Smooth muscle cell (in vitro differentiated cells): ENCODE data around the gene TSPAN5. TPM values are rescaled to one million over a fixed set of nuclear protein-coding genes. Genes with fewer than 3 reads are reported as not detected.

Source experiments
- DNase-seq: peaks from one replicate; lab custom pipeline; 2025; ENCODE audit not compliant: unreplicated experiment; lab: John Stamatoyannopoulos, UW
- H2AFZ ChIP-seq: fragments of 200-600 bp; sonication (generic); 2 replicates; pipeline ENCODE4 v1.6.0; 2016; ENCODE audit warnings: antibody characterized with exemption, low read depth, mild to moderate bottlenecking
- H3F3A ChIP-seq: fragments of 200-600 bp; sonication (generic); 2 replicates; pipeline ENCODE4 v1.6.0; 2017; ENCODE audit warnings: antibody characterized with exemption, low read depth
- H3K27ac ChIP-seq: fragments of 200-600 bp; sonication (generic); 2 replicates; pipeline ENCODE4 v1.5.1; 2016; ENCODE audit warnings: low read depth, mild to moderate bottlenecking
- H3K27me3 ChIP-seq: fragments of 200-600 bp; sonication (generic); 2 replicates; pipeline ENCODE4 v1.6.1; 2016; ENCODE audit warnings: low read depth, mild to moderate bottlenecking
- H3K36me3 ChIP-seq: fragments of 200-600 bp; sonication (generic); 2 replicates; pipeline ENCODE4 v1.5.1; 2016; ENCODE audit warnings: low read depth
- H3K4me1 ChIP-seq: fragments of 200-600 bp; sonication (generic); 2 replicates; pipeline ENCODE4 v1.5.1; 2016; ENCODE audit warnings: low read depth
- H3K4me2 ChIP-seq: fragments of 200-600 bp; sonication (generic); 2 replicates; pipeline ENCODE4 v1.6.0; 2016; ENCODE audit warnings: mild to moderate bottlenecking
- H3K4me3 ChIP-seq: fragments of 200-600 bp; sonication (generic); 2 replicates; pipeline ENCODE4 v1.5.1; 2016; ENCODE audit warnings: mild to moderate bottlenecking
- H3K79me2 ChIP-seq: fragments of 200-600 bp; sonication (generic); 2 replicates; pipeline ENCODE4 v1.6.0; 2016; ENCODE audit warnings: low read depth, mild to moderate bottlenecking
- H3K9ac ChIP-seq: fragments of 200-600 bp; sonication (generic); 2 replicates; pipeline ENCODE4 v1.6.0; 2016; ENCODE audit warnings: low read depth
- H3K9me3 ChIP-seq: fragments of 200-600 bp; sonication (generic); replicated peaks from 2 replicates; pipeline ENCODE4 v1.5.1; 2016; ENCODE audit warnings: low read depth
- H4K20me1 ChIP-seq: fragments of 200-600 bp; sonication (generic); 2 replicates; pipeline ENCODE4 v1.6.0; 2016; ENCODE audit warnings: low read depth
- WGBS: methylation state at CpG from one replicate; pipeline ENCODE4 v1.1.7; 2016; ENCODE audit warnings: low lambda C conversion rate; 5-methylcytosine and 5-hydroxymethylcytosine counted together
- polyA plus RNA-seq: library from polyadenylated mRNA; unstranded; fragments of >200 nt; fragmentation: Nextera tagmentation; extraction: Ambion mirVana; gene quantifications from 2 replicates; pipeline ENCODE4 v1.2.1, GENCODE V29; 2016
- total RNA-seq: library from RNA; depleted of rRNA; stranded (reverse); fragments of >200 nt; gene quantifications from 2 replicates; pipeline ENCODE4 v1.2.3, GENCODE V29; 2014
- TF ChIP-seq, protein P1 (sequence below): fragments of 200-600 bp; sonication (generic); IDR thresholded peaks from 2 replicates; pipeline ENCODE4 v1.5.1; 2017; ENCODE audit warnings: borderline replicate concordance, mild to moderate bottlenecking, antibody characterized with exemption; ENCODE audit not compliant: insufficient read depth, poor library complexity, severe bottlenecking

TSPAN5 gene
- total and polyA plus RNA-seq, 2 experiments from 2014 or later: 28.3 to 35.8 TPM

DNA sequence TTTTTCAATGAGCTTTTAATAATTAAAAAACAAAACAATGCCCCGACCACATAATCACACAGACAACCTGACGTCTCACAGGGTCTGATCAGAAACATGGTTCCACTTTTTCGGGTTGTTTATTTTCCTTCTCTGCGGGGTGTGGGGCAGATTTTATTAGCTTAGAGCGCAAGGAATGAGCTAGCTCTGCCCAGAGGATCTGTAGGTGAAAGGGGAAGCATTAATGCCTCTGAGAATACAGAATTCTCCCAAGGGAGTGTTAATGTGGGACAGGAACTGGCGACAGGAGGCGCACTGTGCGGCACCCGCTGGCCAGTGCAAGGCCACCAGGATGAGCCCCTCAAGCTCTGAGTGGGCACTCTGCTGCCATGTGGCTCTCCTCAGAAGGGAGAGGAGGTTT is 181.5 kb downstream of the TSPAN5 start:
- Histone ChIP-seq H3K36me3 (no peaks in the 10 kb centered on the region), H3K4me2 (no peak overlapping the region), H4K20me1 (no peaks in the 10 kb centered on the region), H3K27me3 (no peaks in the 10 kb centered on the region), H3K4me3 (no peak overlapping the region), H3K79me2 (peaks cover 15% of the 10 kb centered on the region), H3K4me1 (peaks cover 9% of the 10 kb centered on the region), H3K9me3 (no peaks in the 10 kb centered on the region), H3K27ac (no peak overlapping the region), H3F3A (no peaks in the 10 kb centered on the region), H2AFZ (no peak overlapping the region), H3K9ac (no peak overlapping the region)
- 93% methylated on average over 9 of the region's 9 CpGs for WGBS
- TF ChIP-seq, protein P1, sequence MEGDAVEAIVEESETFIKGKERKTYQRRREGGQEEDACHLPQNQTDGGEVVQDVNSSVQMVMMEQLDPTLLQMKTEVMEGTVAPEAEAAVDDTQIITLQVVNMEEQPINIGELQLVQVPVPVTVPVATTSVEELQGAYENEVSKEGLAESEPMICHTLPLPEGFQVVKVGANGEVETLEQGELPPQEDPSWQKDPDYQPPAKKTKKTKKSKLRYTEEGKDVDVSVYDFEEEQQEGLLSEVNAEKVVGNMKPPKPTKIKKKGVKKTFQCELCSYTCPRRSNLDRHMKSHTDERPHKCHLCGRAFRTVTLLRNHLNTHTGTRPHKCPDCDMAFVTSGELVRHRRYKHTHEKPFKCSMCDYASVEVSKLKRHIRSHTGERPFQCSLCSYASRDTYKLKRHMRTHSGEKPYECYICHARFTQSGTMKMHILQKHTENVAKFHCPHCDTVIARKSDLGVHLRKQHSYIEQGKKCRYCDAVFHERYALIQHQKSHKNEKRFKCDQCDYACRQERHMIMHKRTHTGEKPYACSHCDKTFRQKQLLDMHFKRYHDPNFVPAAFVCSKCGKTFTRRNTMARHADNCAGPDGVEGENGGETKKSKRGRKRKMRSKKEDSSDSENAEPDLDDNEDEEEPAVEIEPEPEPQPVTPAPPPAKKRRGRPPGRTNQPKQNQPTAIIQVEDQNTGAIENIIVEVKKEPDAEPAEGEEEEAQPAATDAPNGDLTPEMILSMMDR: no peak
- DNase-seq: no peak

DNA sequence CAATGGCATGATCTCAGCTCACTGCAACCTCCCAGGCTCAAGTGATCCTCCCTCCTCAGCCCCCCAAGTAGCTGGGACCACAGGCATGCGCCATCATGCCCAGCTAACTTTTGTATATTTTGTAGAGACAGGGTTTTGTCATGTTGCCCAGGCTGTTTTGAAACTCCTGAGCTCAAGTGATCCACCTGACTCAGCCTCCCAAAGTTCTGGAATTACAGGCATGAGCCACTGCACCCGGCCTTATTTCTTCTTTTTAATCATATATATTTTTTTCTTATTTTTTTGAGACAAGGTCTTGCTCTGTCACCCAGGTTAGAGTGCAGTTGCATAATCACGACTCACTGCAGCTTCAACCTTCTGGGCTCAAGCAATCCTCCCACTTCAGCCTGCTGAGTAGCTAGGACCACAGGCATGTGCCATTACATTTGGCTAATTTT is 184.0 kb downstream of the TSPAN5 start:
- no peak for DNase-seq
- H3F3A ChIP-seq: peaks cover under 1% of the 10 kb centered on the region
- H3K79me2 ChIP-seq: no peaks in the 10 kb centered on the region
- peak overlapping the region; percentile 31 for H3K4me2 ChIP-seq
- H4K20me1 ChIP-seq: no peaks in the 10 kb centered on the region
- H3K9me3 ChIP-seq: no peaks in the 10 kb centered on the region
- no peak overlapping the region for H3K4me3 ChIP-seq
- no peaks in the 10 kb centered on the region for H3K4me1 ChIP-seq
- WGBS: 47% methylated on average over 3 of the region's 3 CpGs
- TF ChIP-seq, protein P1: no peak
- no peaks in the 10 kb centered on the region for H3K36me3 ChIP-seq
- no peaks in the 10 kb centered on the region for H3K27me3 ChIP-seq
- H3K27ac ChIP-seq: peak overlapping the region; percentile 73
- H2AFZ ChIP-seq: no peak overlapping the region
- no peak overlapping the region for H3K9ac ChIP-seq

DNA sequence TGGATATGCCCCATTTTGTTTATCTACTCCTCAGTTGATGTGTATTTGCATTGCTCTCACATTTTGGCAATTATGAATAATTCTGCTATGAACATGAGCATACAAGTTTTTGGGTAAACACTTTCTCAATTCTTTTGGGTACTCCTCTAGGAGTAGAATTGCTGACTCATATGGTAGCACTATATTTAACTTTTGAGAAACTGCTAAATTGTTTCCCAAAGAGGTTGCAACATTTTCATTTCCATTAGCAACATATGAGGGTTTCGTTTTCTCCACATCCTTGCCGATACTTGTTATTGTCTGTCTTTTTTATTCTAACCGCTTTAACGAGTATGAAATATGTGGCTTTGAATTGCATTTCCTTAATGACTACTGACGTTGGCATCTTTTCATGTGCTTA is 185.4 kb downstream of the TSPAN5 start:
- Histone ChIP-seq H3K9ac (no peak overlapping the region), H3K79me2 (no peaks in the 10 kb centered on the region), H3K4me1 (peaks cover 9% of the 10 kb centered on the region), H3K27ac (no peak overlapping the region), H3K36me3 (no peaks in the 10 kb centered on the region), H3K27me3 (no peaks in the 10 kb centered on the region), H3K9me3 (no peaks in the 10 kb centered on the region), H4K20me1 (no peaks in the 10 kb centered on the region), H3K4me3 (no peak overlapping the region), H3K4me2 (no peak overlapping the region), H2AFZ (no peak overlapping the region), H3F3A (peaks cover 11% of the 10 kb centered on the region)
- no peak for DNase-seq
- 96% methylated on average over 5 of the region's 5 CpGs for WGBS
- TF ChIP-seq, protein P1: no peak

GRCh38 chr4:98470831-98471230 is 187.6 kb downstream of the TSPAN5 start:
- Histone ChIP-seq H3K9me3 (no peaks in the 10 kb centered on the region), H3K27me3 (no peaks in the 10 kb centered on the region), H3K27ac (peak overlapping the region; percentile 4), H3K9ac (no peak overlapping the region), H3K4me2 (no peak overlapping the region), H3K79me2 (no peaks in the 10 kb centered on the region), H3K36me3 (no peaks in the 10 kb centered on the region), H4K20me1 (no peaks in the 10 kb centered on the region), H3K4me1 (peaks cover 9% of the 10 kb centered on the region), H3K4me3 (no peak overlapping the region), H2AFZ (no peak overlapping the region), H3F3A (peaks cover 11% of the 10 kb centered on the region)
- TF ChIP-seq, protein P1: no peak
- no peak for DNase-seq
- WGBS: 67% methylated on average over 7 of the region's 7 CpGs
